ENCODE measurements around the gene CERS1.

- no peak for TF ChIP-seq TAF1 (IDR thresholded peaks at IDR 0.05; ENCODE audit: borderline replicate concordance, low read depth, low read length)
- no peak for TF ChIP-seq POLR2A (IDR thresholded peaks at IDR 0.05; ENCODE audit: low read depth, low read length)
- TF ChIP-seq POLR2AphosphoS5 (IDR thresholded peaks at IDR 0.05; ENCODE audit: low read depth, low read length) = no peak
These were observed 36.4 kb upstream of the CERS1 start for GRCh38 chr19:18932216-18932841.
